Epithelial cell of proximal tubule (primary cell): ENCODE measurements around the gene CPNE7. TPM values are rescaled to one million over a fixed set of nuclear protein-coding genes. Genes with fewer than 3 reads are reported as not detected.

ENCODE experiments used
- DNase-seq: peaks from one replicate; pipeline ENCODE4 v3.0.0-alpha.2; 2011; ENCODE audit warnings: low read depth
- H3K4me3 ChIP-seq: 2 replicates; pipeline ENCODE4 v1.5.1; 2011; ENCODE audit warnings: low read depth, mild to moderate bottlenecking, low read length
- CTCF ChIP-seq: conservative IDR thresholded peaks from 2 replicates; pipeline ENCODE4 v1.5.1; 2012; ENCODE audit warnings: low read depth, mild to moderate bottlenecking, low read length
- total RNA-seq: library from RNA; depleted of rRNA; stranded (reverse); fragments of >200 nt; gene quantifications from 2 replicates; pipeline ENCODE4 v1.2.3, GENCODE V29; 2015

CPNE7 gene
- total RNA-seq, 1 donor from 2014 or later, result 20.2 TPM

GRCh38 chr16:89545044-89545830 lies 30.3 kb upstream of the CPNE7 start:
- H3K4me3 ChIP-seq, result no peak overlapping the region
- DNase-seq, result no peak
- TF ChIP-seq CTCF, result no peak

GRCh38 chr16:89545831-89546574 lies 29.6 kb upstream of the CPNE7 start:
- DNase-seq, result no peak
- TF ChIP-seq CTCF, result no peak

GRCh38 chr16:89546781-89547180 lies 28.8 kb upstream of the CPNE7 start:
- no peak overlapping the region for H3K4me3 ChIP-seq
- DNase-seq, result no peak
- TF ChIP-seq CTCF, result no peak

More at GRCh38 chr16:89545831-89546574, 29.6 kb upstream of the CPNE7 start:
- no peak overlapping the region for H3K4me3 ChIP-seq

- no peak overlapping the region for H3K4me3 ChIP-seq
- no peak for TF ChIP-seq CTCF
- no peak for DNase-seq
These were observed 28.3 kb upstream of the CPNE7 start for GRCh38 chr16:89547291-89547690.

GRCh38 chr16:89547860-89548259 lies 27.7 kb upstream of the CPNE7 start:
- no peak for DNase-seq
- no peak for TF ChIP-seq CTCF

GRCh38 chr16:89548344-89549006 lies 27.1 kb upstream of the CPNE7 start:
- no peak for DNase-seq
- no peak overlapping the region for H3K4me3 ChIP-seq
- no peak for TF ChIP-seq CTCF

More at GRCh38 chr16:89547860-89548259, 27.7 kb upstream of the CPNE7 start:
- H3K4me3 ChIP-seq, result no peak overlapping the region
